T-helper 9 cell (primary cell): ENCODE measurements around the gene PLXNA2.
A peak's percentile ranks its signal among the peaks of the same experiment; 100 is the strongest.

ENCODE experiments used
- DNase-seq: peaks from one replicate; pipeline ENCODE4 v3.0.0-alpha.2; 2020

Gene PLXNA2

GRCh38 chr1:208264469-208265121 lies 20.4 kb upstream of the PLXNA2 start:
- DNase-seq: no peak

DNA sequence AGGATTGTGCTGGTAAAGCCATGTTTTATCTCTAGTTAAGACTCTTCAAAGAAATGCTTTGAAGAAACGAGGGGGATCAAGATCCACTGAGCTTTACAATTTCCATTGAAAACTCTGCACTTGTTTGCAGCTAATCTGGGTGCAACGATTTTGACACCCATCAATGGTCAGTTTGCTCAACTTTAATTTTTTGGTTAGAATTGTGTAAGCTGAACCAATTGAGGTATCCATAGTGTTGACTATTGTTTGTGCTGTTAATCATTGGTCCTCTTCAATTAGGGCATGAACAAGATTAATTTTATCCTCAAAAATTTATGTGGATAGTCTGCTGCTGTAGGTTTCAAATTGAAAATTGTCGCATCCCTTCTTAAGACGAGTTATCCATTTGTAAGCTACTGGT lies 17.7 kb upstream of the PLXNA2 start:
- DNase-seq: no peak

DNA sequence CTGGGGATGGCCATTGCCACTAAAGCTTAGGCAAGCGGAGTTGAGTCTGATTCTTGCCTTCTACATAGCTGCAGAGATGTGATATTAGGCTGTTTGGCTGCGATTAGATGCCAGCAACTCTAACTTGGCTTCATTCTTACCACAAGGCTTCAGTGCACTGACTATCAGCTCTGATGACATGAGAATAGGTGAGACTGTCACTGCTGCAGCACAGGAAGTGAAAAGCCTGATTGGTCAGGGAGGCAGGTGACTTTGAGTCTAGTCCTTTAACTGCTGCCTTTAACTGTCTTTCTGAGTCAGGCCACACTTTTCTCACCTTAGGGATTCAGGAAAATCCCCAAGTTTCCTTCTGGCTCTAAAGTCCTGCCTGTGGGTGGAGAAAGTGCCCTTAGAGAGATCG lies 14.1 kb upstream of the PLXNA2 start:
- DNase-seq: no peak

DNA sequence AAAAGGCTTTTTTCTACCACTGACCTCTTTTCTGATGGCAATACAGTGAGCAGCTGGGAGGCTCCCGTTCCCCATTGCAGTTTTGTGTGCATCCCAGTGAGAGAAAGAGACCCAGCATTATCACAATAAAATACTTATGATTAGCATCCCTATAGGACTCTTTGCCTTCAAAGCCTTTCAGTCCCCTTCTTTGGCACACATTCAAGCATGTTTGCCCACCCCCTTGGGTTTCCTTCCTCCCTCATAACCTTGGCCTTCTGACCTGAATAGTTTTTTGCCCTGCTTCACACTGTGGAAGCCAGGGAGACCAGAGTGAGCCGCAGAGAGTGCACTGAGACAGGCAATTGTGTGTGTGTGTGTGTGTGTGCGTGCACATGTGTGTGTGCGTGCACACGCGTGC lies 13.2 kb upstream of the PLXNA2 start:
- DNase-seq: no peak

GRCh38 chr1:208256556-208256955 lies 12.4 kb upstream of the PLXNA2 start:
- no peak for DNase-seq

DNA sequence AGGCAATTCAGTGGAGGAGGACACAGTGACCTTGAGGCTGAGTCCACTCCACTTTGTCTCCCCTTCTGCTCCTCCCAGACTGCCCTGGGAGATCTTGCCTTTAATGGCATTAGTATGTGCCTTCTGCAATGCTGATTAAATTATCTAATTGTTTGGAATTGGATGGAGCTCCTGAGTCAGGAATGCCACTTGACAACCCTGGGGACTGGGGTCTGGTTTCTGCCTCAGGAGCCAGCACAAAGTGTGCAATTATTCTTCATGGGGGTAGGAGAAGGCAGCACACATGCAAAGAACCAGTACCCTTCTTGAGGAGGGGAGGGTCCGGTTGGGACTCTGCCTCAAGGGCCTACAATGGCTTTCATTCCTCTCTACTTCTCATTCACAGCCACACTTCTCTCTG lies 11.9 kb upstream of the PLXNA2 start:
- no peak for DNase-seq

- no peak for DNase-seq
Measured at GRCh38 chr1:208254862-208255261, 10.7 kb upstream of the PLXNA2 start.

GRCh38 chr1:208254376-208254775 lies 10.2 kb upstream of the PLXNA2 start:
- no peak for DNase-seq

- no peak for DNase-seq
Measured at GRCh38 chr1:208252836-208253576, 8.8 kb upstream of the PLXNA2 start.

GRCh38 chr1:208251911-208252835 lies 8.0 kb upstream of the PLXNA2 start:
- no peak for DNase-seq

DNA sequence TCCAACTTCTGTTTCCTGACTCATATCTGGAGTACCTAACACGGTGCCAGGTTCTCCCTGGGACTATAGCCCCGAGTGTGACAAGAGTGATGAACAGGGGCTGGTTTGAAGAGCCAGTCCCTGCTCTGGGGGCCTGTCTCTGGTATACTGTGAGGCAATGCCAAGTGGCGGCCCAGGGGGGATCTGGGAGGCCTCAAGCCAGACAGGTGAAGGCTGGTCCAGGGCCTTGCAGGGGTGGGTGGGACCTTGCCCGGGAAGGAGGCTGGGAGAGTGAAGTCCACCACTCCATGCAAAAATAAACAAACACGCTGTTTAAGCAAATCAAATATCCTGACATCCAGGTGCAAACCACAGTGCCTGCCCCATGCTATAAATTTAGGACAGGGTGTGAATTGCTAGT lies 6.8 kb upstream of the PLXNA2 start:
- no peak for DNase-seq

DNA sequence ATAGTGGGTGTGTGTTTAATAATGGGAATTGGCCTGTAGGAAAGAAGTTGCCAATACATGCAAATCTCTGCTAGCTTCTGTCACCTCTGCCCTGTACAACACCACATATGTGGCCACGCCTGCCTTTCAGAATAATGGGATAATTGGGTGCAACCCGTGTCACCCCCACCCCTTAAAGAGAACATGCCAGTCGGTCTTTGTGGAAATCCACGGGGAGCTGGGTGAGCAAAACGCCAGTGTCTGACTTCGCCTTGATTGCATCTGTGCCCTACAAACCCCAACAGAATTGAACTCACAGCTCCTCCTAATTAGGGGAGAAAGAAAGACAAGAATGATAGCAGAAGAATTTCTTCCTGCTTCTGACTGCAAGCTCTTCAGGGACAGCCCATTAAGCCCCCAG lies 6.4 kb upstream of the PLXNA2 start:
- no peak for DNase-seq

GRCh38 chr1:208248991-208249696 lies 5.0 kb upstream of the PLXNA2 start:
- no peak for DNase-seq

DNA sequence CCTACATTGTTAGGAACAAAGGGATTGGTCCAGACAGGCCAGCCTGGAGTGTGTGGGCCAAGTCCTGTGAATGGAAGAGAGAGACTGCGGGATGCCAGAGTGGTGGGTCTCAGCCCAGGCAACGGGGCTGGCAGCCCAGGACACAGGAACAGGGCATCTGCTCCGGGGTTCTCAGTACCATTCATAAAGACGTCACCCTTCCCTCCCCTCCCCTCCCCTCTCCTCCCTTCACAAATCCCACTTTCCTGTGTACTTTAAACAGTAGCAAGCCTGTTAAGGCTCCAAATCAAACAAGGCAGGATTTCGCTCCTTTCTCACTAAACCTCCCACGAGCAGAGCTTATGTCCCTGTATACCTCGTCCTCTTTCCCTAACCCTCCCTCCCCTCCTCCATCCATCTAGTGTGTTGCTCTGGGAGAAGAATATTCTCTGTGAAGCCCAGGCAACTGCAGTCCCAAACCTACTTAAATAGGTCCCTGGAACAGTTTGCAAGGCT lies 4.2 kb upstream of the PLXNA2 start:
- DNase-seq: no peak

- DNase-seq: no peak
Measured at GRCh38 chr1:208247696-208248095, 3.5 kb upstream of the PLXNA2 start.

- peak; percentile 71 for DNase-seq
Measured at GRCh38 chr1:208245185-208245705, 1.1 kb upstream of the PLXNA2 start.

DNA sequence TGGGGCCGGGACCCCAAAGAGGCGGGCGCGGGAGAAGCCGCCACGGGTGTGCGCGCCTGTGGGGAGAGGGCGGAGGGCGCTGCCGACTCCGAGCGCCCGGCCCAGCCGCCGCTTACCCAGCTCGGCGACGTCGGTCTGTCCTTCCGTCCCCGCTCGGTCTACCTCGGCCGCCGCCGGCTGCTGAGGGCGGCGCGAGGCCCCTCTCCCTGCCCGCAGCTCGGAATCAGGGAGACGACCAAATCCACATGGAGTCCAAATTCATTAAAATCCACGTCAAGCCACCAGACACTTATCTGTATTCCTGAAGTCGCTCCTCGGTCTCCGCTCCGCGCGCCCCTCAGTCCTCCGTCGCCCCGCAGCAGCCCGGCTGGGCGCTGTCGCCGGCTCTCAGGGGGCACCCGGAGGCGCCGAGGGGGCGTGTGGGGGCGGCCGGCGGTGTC lies 637 bp downstream of the PLXNA2 start:
- no peak for DNase-seq

- DNase-seq: no peak
Measured at GRCh38 chr1:208242941-208243526, 1.1 kb downstream of the PLXNA2 start.

GRCh38 chr1:208242146-208242545 lies 2.0 kb downstream of the PLXNA2 start:
- no peak for DNase-seq

DNA sequence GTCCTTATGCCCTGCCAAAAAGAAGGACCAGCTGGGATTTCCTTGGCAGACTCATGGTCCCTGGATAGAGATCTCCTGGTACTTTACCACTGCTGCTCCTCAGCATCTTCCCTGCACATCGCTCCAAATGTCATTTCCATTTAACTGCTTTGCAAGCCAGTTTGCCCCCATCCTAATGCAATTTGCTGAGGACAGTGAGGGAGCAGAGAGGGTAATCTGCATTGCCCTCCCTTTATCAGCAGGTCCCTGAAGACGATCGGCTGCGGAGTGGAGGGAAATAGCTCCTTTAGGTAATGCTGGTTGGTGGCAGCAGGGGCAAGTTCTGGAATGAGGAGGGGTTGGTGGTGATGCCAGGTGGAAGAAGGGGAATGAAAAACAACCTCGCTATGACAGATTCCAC lies 2.7 kb downstream of the PLXNA2 start:
- DNase-seq: no peak

DNA sequence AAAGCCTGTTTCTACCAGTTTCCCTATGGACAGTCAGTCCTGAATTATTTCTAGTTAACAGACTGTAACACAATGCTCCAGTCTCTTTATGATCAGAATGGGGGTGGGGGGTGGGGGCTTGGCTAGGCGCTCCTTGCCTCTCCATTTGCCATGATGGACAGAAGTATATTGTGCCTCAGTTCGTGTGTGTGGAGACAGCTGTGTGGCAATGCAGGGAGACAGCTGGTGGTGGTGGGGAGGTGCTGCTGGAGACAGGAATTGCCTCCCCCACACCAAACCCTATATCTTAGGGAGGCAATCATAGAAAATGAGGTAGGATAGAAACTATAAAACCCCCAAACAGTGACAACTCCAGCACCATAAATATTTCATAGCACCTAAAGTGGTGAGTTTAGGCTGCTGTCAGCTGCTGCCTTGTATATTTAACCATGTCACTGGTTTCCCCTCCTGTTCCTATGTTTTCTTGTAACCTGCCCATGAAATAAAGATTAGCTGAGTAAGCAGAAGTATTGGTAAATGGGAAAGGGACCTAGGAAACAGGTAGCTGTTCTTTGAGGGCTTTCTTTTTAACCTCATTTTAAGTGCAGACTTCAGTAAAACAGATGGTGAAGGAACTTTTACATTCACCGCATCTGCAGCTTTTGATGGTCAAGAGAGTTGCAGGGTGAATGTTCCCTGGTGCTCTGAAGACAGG lies 3.4 kb downstream of the PLXNA2 start:
- DNase-seq: no peak
